Measurements from ENCODE around the gene ZNFX1. TPM values are rescaled to one million over a fixed set of nuclear protein-coding genes. Genes with fewer than 3 reads are reported as not detected.
"Not testable (repeated sequence)": the region's sequence is repeated elsewhere in the genome, so short reads cannot be mapped to it uniquely, and the experiment has no call there.

Gene ZNFX1
- total RNA-seq, 1 donor from 2014 or later, result 19.3 TPM

DNA sequence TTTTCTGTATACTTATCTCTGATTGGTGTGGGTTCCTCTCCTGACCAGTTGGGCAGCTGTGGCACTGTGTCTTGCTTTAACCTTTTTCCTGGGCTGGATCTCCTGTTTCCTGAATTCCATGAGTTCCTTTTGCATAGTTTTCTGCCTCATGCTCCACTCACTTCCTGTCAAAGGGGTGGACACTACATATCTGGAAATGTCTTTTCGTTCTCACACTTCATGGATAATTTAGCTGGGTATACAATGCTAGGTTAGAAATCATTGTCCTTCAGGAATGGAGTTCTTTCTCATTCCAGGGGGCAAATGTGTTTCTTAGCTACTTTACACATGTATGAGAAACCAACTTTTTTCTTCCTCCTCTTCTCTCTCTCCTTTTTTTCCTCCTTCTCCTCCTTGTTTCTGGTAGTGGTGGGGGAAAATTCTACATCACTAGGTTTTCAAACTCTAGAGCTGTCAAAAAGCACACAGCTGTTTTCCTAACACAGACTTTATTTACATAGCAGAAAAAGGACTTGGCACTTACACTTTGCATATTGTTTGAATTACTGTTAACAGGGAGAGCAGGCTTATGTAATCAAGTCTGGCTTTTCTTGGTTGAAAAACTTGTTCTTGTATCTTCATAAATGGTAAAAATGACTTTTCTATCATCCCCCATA lies 67.6 kb downstream of the ZNFX1 start:
- peak; percentile 54 for DNase-seq

DNA sequence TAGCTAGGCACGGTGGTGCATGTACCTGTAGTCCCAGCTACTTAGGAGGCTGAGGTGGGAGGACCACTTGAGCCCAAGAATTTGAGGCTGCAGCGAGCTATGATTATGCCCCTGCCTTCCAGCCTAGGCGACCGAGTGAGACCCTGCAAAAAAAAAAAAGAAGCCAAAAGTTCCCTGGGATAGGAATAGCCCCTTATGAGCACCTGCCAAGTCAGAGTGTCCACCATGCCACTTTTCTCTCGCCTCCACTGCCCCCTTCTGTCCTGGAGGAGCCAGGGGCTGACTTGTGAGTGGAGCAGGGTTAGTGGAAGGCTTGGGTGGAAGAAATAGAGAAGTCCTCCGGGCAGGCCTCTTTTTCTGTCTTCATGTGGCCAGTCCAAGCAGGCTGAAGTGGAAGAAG lies 70.8 kb downstream of the ZNFX1 start:
- no peak for DNase-seq

DNA sequence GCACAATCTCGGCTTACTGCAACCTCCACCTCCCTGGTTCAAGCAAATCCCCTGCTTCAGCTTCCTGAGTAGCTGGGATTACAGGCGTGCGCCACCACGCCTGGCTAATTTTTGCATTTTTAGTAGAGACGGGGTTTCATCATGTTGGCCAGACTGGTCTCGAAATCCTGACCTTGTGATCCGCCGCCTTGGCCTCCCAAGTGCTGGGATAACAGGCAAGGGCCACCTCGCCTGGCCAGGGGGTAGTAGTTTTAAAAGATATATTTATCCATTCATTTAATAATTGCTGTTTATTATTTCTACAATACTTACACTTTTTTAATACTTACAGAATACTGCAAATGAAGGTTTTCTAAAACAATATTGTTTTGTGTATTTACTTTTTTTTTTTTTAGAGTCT lies 74.1 kb downstream of the ZNFX1 start:
- no peak for DNase-seq

DNA sequence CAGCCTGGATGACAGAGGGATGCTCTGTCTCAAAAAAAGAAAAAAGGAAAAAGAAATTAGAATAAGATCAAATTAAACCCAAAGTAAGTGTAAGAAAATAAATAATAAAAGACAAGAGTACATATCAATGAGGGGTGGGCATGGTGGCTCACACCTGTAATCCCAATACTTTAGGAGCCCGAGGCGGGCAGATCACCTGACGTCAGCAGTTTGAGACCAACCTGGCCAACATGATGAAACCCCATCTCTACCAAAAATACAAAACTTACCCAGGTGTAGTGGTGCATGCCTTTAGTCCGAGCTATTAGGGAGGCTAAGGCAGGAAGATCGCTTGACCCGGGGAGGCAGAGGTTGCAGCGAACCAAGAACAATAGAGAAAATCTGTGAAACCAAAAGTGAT lies 74.8 kb downstream of the ZNFX1 start:
- no peak for DNase-seq

DNA sequence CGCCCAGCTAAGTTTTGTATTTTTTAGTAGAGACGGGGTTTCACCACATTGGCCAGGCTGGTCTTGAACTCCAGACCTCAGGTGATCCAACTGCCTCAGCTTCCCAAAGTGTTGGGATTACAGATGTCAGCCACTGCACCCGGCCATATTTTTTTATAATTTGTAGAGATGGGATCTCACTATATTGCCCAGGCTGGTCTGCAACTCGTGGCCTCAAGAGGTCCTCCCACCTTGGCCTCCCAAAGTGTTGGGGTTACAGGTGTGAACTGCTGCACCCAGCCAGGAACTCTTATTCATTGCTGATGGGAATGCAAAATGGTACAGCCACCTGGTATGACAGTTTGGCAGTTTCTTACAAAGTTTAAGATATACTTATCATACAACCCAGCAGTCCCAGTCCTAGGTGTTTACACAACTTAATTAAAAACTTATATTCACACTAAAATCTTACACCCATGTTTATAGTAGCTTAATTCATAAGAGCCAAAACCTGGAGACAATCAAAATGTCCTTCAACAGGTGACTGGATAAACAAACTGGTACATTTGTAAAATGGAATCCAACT lies 78.0 kb downstream of the ZNFX1 start:
- no peak for DNase-seq

DNA sequence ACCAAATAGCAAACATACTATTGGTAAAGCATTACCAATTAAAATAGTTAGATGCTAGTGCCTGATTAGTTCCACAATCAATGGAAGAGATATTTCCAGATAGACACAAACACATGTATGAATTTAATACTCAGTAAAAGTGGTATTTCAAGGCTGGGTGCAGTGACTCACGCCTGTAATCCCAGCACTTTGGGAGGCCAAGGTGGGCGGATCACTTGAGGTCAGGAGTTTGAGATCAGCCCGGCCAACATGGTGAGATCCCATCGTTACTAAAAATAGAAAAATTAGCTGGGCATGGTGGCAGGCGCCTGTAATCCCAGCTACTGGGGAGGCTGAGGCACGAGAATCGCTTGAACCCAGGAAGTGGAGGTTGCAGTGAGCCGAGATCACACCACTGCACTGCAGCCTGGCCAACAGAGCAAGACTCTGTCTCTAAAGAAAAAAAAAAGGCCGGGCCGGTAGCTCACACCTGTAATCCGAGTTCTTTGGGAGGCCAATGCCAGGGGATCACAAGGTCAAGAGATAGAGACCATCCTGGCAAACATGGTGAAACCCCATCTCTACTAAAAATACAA lies 84.8 kb downstream of the ZNFX1 start:
- DNase-seq, result not testable (repeated sequence)

Small RNA genes within 50 kb of the gene (small RNA-seq; reads per million reads assigned to genes)
- gene SNORD12B (ENCODE audit: low replicate concordance) (5,238 reads per million, percentile 100 among the genes with 10 or more reads in this experiment), gene SNORD12C (ENCODE audit: low replicate concordance) (1,447 reads per million, percentile 99 among the genes with 10 or more reads in this experiment)

Other genes starting within 250 kb of the ZNFX1 start
- gene CSE1L, start 231.7 kb downstream of the ZNFX1 start, total RNA-seq, result 70.9 TPM
- gene STAU1, start 89.7 kb downstream of the ZNFX1 start, total RNA-seq, result 47.4 TPM
- gene DDX27, start 58.6 kb downstream of the ZNFX1 start, total RNA-seq, result 28.7 TPM
- gene KCNB1, start 204.6 kb upstream of the ZNFX1 start, total RNA-seq, result 9.8 TPM